NCI-H1694 treated with DMSO at 0.1 percent for 48 hours (cell line): ENCODE results near the gene PLET1.

Source experiments
- DNase-seq: peaks from one replicate; lab custom pipeline; 2025; lab: John Stamatoyannopoulos, UW

PLET1 gene

DNA sequence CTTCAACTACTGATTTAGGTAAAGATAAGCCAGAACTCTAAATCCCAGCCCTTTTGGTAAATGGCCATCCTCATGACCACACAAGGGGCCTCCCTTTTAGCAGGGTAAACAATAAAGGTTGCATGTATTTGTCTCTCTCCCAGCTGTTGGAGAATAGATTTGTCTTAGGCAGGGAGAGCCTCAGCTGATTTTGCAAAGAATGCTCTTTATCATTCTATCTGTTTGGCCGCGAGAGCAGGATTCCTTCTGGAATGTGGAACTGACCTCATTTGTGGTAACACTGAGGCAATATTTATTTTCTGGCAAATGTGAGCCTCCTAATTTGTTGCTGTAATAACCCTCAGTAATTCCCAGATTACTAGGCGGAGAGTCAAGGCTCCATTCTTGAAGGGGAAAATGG, 19.2 kb downstream of the PLET1 start:
- no peak for DNase-seq

DNA sequence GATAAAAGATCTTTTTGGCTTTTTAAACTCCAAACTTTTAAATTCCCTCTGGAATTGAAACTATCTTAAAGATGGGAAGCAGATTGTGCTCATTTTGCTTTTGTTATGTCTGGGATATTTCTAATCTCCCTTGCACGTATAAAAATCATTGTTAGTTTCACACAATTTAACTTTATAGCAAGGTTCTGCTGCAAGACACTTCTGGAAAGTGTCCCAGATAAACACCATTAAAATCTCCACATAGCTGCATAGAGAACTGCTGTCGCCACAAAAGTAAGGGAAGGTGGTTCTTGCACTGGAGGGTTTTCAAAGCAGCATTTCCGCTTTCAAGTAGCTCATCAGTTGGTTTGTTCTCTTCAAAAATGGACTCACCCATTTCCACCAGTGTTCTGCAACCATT, 22.6 kb downstream of the PLET1 start:
- no peak for DNase-seq

DNA sequence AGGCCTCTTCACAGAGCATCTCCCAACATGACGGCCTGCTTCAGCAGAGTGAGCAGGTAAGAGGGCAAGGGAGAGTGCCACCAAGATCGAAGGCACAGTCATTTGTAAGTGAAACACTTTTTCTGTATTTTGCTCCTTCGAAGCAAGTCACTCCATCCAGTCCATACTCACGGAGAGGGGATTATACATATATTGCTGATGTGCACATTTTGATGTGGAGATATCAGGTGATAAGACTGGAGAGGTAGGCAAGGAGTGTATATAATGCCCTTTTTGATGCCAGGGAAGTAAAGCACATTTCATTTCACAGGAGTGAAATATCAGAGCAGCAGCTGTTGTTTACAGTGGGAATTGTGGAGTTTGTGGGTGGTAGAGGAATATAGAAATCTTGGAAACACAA, 23.2 kb downstream of the PLET1 start:
- no peak for DNase-seq

DNA sequence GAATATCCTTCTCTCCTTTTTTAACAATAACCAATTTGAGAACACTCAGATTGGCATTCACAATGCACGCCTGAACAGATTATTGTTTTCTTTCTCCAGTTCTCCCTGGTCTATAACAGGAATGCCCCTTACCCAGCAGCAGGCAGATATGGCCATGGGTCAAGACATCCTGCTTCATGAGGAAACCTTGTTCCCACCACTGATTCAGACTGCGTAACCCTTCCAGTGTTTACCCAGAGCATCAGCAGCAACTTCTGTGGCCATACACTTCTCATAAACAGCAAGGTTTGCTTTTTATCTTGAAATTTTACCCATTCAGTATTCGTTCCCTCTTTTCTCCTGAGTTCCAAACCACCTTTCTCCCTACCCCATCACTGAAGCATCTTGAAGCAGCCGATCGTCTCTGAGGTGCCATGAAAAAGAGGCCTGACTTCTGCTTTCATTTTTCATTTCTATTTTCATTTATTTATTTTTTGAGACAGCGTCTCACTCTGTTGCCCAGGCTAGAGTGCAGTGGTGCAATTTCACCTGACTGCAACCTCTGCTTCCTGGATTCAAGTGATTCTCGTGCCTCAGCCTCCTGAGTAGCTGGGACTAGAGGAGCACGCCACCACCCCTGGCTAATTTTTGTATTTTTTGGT, 24.8 kb downstream of the PLET1 start:
- no peak for DNase-seq

DNA sequence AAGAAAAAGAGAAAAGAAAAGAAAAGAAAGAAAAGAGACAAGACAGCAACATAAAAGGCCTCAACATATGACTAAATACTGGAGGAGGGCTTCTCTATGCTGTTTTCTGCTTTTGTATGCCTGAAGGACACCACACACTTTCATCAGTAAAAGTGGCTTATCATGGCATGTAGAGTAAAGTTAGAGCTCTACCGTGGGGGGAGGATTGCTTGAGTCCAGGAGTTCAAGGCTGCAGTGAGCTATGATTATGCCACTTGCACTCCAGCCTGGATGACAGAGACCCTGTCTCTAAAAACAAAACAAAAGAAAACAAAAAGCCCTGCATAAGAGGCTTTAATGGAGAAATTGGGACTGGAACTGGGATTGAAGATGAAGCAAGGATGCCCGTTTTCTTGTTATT, 28.7 kb downstream of the PLET1 start:
- DNase-seq: no peak

DNA sequence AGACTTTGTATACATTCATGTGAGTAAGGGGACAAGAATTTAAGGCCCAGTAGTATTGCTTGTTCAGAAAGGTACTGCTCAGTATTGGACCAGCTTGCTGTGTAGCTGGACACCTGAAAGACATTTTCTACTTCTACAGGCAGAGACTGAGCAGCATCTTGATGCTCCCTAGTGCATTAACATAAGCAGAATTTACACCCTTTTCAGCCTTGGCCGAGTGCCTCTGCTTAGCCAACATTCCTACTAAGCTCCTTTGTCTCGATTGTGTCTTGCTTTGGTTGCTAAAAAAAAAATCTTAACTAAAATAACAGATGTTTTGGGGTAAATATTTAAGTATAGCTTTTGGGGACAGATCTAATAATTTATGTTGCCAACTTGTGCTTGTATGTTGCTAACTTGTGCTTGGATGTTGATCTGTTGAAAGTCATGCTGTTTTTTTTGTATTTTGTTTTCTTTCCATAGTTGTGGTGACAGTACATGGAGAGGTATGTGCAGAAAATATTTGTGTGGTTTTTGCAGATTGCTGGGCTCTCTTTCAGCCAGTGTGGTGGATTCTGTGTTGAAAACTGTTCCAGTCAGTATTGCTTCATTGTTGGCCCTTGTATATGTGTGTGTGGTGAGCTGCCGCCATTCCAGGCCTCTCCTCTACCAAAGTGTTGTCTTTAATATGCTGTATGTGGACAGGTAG, 30.8 kb downstream of the PLET1 start:
- DNase-seq: no peak

DNA sequence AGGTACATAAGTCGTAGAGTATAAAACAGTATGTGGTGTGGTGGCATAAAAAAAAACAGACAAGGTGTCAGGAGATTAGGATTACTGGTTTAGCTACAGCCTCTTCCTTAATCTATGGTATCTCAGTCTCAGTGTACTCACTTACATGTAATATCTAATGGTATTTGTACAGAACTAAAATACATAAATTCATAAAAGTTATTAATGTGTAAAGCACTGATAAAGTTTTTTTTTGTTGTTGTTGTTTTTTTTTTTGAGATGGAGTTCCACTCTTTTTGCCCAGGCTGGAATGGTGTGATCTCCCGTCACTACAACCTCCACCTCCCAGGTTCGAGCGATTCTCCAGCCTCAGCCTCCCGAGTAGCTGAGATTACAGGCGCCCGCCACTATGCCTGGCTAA, 31.5 kb downstream of the PLET1 start:
- DNase-seq: no peak

DNA sequence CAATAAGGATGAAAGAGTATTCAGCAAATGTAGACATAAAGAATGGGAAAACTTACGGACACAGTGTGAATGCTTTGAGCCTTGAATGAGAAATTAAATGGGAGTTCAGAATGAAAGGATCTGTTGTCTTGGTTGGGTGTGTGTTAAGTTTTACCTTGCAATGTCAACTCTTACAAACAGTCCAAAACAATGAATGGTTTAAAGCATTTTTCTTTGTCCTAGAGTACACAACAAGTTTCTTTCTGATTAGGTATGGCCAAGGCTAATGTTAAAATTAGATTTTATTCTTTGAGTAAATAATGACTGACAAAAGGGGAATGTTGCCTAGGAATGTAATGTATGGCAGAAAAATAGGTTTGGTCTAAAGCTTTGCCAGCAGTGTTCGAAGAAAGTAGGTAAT, 32.0 kb downstream of the PLET1 start:
- DNase-seq: no peak

DNA sequence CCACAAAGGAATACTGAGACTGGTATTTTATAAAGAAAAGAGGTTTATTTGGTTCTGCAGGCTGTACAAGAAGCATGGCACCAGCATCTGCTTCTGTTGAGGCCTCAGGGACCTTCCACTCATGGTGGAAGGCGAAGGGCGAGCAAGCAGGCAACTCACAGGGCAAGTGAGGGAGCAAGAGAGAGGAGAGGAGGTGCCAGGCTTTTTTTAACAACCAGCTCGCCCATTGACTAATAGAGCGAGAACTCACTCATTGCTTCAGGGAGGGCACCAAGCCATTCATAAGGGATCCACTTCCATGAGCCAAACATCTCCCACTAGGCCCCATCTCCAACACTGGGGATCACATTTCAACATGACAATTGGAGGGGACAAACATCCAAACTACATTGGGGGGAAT, 33.2 kb downstream of the PLET1 start:
- no peak for DNase-seq

DNA sequence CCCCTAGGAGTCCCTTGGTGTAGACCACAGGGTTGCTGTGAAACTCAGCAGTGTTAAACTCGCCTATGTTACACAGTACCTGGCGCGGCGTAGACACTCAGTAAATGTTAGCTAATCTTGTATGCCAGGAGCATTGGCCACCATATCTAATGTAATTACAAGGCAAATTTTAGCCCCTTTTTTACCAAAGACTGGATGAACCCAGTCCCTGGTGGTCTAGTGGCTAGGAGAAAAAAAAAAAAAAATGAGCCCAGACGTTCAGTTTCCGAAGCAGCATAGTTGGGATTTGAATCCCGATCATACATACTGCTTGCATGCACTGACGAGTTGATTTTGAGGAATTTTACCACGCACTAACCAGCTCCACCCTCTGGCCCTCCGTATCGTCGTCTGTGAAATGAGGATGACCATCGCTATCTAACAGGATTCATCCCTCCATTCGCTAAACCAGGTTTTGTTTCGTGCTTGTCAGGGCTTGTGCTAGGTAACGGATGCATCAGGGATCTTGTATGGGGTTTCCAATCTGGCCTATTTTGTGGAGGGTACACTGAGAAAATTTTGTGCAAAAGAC, 33.7 kb downstream of the PLET1 start:
- DNase-seq: no peak

DNA sequence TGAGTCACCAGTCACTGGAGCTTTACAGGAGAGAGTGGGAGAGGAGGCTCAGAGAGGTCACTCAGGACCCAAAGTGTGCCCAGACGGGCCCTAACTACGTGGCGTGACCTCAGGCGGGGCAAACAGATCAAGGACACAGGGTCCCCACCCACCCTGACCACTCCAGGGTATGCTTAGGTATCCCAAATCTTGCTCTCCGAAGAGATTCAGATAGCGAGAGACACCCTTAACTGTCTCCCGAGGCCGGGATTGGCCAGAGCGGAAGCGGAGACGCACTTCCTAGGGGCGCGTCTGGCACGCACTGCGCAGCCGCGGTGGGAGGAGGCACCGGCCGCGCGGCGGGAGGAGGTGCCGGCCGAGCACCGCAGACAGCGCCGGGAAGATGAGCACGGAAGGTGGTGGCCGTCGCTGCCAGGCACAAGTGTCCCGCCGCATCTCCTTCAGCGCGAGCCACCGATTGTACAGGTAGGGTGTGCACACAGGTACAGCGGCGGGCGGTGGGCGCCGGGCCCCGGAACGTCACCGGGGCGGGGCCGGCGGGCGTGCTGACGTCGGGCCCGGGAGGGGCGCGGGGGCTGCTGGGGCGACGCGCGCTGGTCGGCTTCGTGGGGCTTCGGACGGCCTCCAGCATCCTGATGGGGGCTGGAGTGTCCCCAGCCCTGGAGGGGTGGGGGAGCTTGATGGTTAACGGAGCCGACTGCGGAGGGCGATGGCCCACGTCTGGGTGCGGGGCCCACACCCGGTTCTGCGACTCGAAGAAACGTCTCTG, 34.4 kb downstream of the PLET1 start, which contains the start of gene PTS:
TSS of gene PTS (plus strand) at position 367 of the 769 bp plus-strand sequence. CDS start at position 383, 16 bp downstream.
- DNase-seq: peak; percentile 9

DNA sequence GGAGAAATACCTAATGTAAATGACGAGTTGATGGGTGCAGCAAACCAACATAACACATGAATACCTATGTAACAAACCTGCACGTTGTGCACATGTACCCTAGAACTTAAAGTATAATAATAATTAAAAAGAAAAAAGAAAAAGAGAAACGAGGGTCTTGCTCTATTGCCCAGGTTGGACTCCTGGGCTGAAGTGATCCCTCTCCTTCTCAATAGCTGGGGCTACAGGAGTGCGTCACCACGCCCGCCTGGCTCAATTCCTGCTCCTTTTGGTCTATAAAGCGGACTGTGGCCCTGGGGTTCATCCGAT, 35.0 kb downstream of the PLET1 start:
- no peak for DNase-seq

DNA sequence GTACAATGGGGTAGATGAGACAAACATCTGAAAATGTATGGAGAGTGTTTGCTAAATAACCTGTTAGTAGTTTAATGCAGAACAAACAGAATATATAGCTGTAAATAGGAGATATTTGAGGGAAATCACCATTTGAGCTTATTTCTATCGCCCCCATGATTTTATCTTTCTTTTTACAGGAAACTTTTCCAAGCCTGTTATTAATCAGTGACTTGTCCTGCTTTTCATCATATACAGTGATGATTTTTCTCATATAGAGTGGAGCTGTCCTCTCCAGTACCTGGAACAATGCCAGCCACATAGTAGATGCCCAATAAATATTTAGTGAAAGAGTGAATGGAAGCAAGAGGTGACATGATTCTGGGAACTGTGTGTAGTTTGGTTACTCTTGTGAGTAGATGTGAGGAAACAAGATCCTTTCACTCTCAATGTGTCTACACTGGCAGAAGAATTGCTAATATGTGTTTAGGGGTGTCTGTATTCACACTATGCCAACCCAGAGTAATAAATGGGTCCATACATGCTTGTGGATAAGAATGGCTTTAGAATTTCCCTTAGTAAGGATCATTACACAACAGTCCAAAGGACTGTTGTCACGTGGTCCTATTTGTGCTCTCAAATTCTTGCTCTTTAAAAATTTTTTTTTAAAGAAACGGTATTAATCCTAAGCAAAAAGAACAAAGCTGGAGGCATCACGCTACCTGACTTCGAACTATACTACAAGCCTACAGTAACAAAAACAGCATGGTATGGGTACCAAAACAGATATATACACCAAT, 36.7 kb downstream of the PLET1 start:
- DNase-seq: no peak

DNA sequence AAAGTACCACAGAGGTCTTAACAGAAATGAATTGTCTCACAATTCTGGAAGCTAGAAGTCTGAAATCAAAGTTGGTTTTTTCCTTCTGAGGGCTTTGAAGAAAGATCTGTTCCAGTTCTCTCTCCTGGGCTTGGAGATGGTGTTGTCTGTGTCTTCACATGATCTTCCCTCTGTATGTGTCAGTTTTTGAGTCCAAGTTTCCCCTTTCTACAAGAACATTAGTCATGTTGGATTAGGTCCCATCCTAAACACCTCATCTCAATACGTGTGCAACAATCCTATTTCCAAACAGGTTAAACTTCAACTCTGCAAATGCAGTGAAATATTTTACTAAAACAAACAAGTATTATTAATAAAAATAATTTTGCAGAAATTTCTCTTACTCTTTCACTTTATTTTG, 37.5 kb downstream of the PLET1 start:
- DNase-seq: no peak

DNA sequence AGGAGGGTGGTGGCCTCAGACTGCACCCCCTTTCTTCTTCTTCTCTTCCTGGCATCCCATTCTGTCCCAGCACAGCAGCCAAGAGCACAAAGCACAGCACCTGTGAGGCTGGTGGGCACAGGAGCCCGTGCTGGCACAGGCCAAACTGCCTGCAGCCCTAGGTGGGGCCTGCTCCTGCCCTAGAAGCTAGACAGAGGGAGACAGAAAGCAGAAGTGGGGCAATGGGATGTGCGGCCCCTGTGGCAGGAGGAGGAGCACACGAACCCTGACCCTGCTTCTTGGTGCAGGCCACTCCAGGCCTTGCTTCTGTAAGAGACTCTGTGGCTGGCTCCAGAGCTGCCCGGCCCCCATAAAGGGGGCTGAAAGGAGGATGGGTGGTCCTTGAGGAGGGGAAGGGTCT, 38.4 kb downstream of the PLET1 start:
- DNase-seq: no peak

DNA sequence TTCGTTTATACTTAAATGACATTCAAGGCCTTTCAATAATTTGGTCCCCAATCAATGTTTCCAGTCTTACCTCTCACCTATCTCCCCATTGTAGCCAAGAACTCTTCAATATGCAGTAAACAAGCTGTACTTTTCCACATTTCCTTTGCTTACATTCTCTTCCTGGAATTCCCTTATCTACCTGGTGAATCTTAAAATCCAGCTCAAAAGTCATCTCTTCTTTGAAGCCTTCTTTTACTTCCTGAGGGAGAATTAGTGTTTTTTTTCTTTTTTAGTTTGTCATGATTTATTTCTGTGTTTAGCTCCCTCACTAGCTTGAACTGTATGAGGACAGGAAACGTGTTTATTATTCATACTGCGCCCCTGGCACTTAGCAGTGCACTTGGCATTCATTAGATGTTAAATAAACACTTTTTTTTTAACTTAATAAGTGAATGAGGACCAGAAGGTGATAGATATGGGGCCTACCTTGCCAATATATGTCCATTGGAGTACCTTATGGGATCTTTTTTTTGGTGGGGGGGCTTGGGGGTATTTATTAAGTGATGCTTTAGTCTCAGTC, 39.3 kb downstream of the PLET1 start:
- no peak for DNase-seq

DNA sequence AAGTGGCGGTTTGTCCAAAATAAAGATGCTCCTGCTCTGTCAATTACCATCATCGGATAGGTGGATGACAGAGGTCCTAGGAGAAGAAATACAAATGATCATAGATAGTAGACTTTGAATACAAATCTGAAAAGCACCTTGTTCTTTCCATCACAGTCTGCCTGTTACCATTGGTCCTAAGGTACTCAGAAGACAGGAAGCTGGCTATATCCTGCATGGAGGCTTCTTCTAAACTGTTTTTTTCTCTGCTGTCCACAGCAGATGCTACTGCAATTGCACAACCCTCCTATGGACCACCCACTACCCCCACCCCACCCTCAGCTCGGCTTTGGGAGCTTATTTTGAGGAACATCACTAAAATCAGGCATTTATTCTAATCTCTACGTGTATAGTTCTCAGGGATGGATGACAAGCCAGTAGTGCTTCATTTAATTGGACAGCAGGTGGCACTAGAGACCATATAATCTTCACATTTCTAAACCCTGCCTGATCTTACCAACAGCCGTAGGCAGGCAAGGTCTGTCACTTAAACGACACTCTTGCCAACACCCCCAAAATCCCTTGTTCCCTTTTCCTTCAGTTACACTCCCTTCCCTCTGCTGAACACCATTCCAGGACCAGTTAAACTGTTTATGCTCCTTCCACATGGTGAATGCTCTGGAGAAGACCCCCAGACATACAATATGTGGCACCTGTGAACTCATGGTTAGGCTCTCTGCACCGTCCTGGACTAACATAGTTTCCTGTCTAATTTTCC, 41.0 kb downstream of the PLET1 start:
- DNase-seq: peak; percentile 26

DNA sequence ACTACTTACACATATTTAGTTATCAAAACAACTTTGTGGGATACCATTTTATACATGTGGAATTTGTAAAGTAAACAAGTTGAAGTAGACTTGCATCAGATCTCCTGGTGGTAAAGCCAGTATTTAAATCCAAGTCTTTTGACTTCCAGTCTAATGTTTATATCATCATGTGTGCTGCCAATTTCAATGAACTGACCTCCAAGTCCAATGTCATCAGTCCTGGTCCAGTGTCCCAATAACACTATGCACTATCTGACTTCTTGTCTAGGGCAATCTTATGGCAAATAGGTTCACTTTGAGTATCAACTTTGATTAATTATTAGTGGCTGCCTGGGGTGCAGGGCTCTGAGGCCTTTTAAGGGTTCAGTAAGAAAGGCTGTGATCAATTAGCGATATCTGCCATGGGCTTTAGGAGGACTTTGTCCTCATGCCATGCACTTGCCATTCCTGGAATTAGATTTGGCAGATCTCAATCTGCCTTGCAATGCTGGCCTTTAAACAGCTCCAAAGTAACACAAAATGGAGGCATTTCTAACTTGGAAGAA, 44.0 kb downstream of the PLET1 start:
- DNase-seq: no peak

DNA sequence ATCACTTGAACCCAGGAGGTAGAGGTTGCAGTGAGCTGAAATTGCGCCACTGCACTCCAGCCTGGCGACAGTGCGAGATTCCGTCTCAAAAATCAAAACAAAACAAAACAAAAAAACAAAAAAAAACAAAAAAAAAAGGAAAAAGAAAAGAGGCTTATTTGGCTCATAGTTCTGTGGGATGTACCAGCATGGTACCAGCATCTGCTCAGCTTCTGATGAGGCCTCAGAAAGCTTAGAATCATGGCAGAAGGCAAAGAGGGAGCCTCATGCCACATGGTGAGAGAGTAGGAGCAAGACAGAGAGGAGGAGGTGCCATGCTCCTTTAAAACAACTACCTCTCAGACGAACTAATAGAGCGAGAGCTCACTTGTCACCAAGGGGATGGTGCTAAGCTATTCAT, 45.0 kb downstream of the PLET1 start:
- no peak for DNase-seq

DNA sequence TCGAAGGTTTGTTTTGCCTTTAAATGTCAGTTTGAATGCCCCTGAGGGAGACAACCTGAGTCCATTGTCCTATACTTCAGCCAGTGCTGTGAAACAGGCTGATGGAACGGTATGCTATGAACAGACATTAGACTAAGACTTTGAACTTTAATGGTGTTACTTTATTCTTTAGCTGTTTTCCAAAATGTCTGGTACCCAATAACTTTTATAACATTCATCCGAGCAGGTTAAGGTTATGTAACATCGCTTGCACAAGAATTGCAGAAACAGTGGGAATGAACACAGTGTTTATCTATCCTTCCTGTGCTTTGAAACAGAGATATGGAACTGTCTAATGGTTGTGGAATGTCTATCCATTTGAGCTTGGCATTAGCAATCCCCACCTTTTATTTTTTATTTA, 46.9 kb downstream of the PLET1 start:
- no peak for DNase-seq

DNA sequence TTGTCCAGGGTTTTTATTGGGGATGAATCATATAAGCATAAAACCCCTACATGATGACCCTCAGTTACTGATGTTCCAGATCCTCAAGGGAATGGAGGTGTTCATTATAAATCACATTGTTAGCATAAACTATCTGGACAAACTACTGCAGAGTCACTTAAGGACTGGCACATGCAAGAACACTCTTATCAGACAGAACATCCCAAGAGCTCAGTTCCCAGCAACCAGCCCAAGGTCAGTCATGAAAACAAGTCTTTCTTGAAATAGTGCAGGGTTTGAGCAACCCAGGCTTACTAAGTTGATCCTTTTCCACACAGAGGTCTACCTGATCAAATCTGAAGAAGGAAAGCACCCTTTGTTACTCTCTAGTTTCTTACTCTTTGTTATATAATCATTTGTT, 48.0 kb downstream of the PLET1 start:
- DNase-seq: no peak
